HCT116 (cell line): ENCODE results near the gene PLA2G7. TPM values are rescaled to one million over a fixed set of nuclear protein-coding genes. Genes with fewer than 3 reads are reported as not detected.
A peak's percentile ranks its signal among the peaks of the same experiment; 100 is the strongest.

Source experiments
- ATAC-seq: fragments of 200-7000 bp; cut with Tn5 transposase; 2 replicates; pipeline ENCODE4 v1.9.1; 2020; ENCODE audit warnings: mild to moderate bottlenecking, moderate library complexity
- BruUV-seq: library from RNA; stranded (reverse); fragments of 400-500 nt; replicated peaks from 2 replicates; lab custom pipeline; 2021; lab: Mats Ljungman, UMichigan
- CTCF ChIA-PET: fragments of 300-600 bp; sonication (Branson Sonifier 250); formaldehyde crosslinking; loops from one replicate; lab custom pipeline; 2021; ENCODE audit warnings: antibody characterized with exemption; lab: Charles Lee
- POLR2A ChIA-PET: fragments of 300-600, 350-600 bp; sonication (Branson Sonifier 250); formaldehyde crosslinking; loops from one replicate; lab custom pipeline; 2021; ENCODE audit warnings: antibody characterized with exemption; lab: Charles Lee
- RAD21 ChIA-PET, 2 experiments: fragments of 300-600 bp; sonication (Branson Sonifier 250); formaldehyde crosslinking; loops; one replicate each; lab custom pipeline; 2023; ENCODE audit warnings: low total read pairs in 2 of 2; ENCODE audit not compliant: uncharacterized antibody in 2 of 2, unreplicated experiment in 2 of 2, low non-redundant PET in 1 of 2; lab: Charles Lee
- DNase-seq: peaks from one replicate; pipeline ENCODE4 v3.0.0-alpha.2; 2010; ENCODE audit warnings: low read depth, low spot score
- H2AFZ ChIP-seq: fragments of 200-600 bp; shearing (Covaris generic), sonication (generic); 2 replicates; pipeline ENCODE4 v1.6.1; 2017; ENCODE audit warnings: low read depth, mixed run types, mixed read lengths, antibody characterized with exemption, low read length; ENCODE audit not compliant: poor library complexity, severe bottlenecking
- H3K27ac ChIP-seq: 2 replicates; pipeline ENCODE4 v1.5.1; 2012; ENCODE audit warnings: low read depth, low read length
- H3K27me3 ChIP-seq: fragments of 200-600 bp; sonication (generic); 2 replicates; pipeline ENCODE4 v1.6.1; 2016; ENCODE audit warnings: mixed run types, low read length, mixed read lengths; ENCODE audit not compliant: insufficient read depth
- H3K36me3 ChIP-seq, 2 experiments: fragments of 200-500 bp in 1 of 2; fragments of 200-600 bp in 1 of 2; sonication (Bioruptor generic) in 1 of 2; sonication (generic) in 1 of 2; 2 replicates each; pipeline versions ENCODE4 v1.5.1 to v1.6.1; 2014 to 2016; ENCODE audit warnings: low read length in 2 of 2, inconsistent platforms in 1 of 2, mixed read lengths in 1 of 2, mixed run types in 1 of 2; ENCODE audit not compliant: insufficient read depth in 2 of 2, control insufficient read depth in 1 of 2
- H3K4me1 ChIP-seq, 2 experiments: fragments of 200-600 bp in 1 of 2; sonication (generic) in 1 of 2; 2 replicates each; pipeline versions ENCODE4 v1.5.1 to v1.6.1; 2012 to 2017; ENCODE audit warnings: low read length in 2 of 2, inconsistent platforms in 1 of 2, mild to moderate bottlenecking in 1 of 2, mixed read lengths in 1 of 2, mixed run types in 1 of 2, moderate library complexity in 1 of 2; ENCODE audit not compliant: insufficient read depth in 2 of 2, control insufficient read depth in 1 of 2
- H3K4me2 ChIP-seq: fragments of 200-600 bp; sonication (generic); 2 replicates; pipeline ENCODE4 v1.6.1; 2017; ENCODE audit warnings: mixed run types, low read length, mixed read lengths
- H3K4me3 ChIP-seq, 2 experiments: fragments of 200-600 bp in 1 of 2; sonication (generic) in 1 of 2; replicated peaks in 1 of 2; 2 replicates each; pipeline ENCODE4 v1.5.1; 2011 to 2016; ENCODE audit warnings: low read length in 2 of 2, control low read depth in 1 of 2, low read depth in 1 of 2, mild to moderate bottlenecking in 1 of 2, mixed read lengths in 1 of 2, mixed run types in 1 of 2
- H3K79me2 ChIP-seq: fragments of 200-600 bp; sonication (generic); 2 replicates; pipeline ENCODE4 v1.6.1; 2017; ENCODE audit warnings: mild to moderate bottlenecking, mixed run types, low read length, moderate library complexity, mixed read lengths; ENCODE audit not compliant: insufficient read depth
- H3K9ac ChIP-seq: fragments of 200-600 bp; sonication (generic); 2 replicates; pipeline ENCODE4 v1.6.1; 2016; ENCODE audit warnings: low read length, mixed read lengths
- H3K9me2 ChIP-seq: fragments of 200-600 bp; sonication (generic), shearing (Covaris generic); 2 replicates; pipeline ENCODE4 v1.6.1; 2017; ENCODE audit warnings: mixed run types, mild to moderate bottlenecking, moderate library complexity; ENCODE audit not compliant: insufficient read depth
- H3K9me3 ChIP-seq, 2 experiments: fragments of 200-500 bp in 1 of 2; fragments of 200-600 bp in 1 of 2; sonication (Bioruptor generic) in 1 of 2; sonication (generic) in 1 of 2; 2 replicates each; pipeline ENCODE4 v1.6.1; 2014 to 2017; ENCODE audit warnings: low read length in 2 of 2, mixed read lengths in 2 of 2, inconsistent platforms in 1 of 2, low read depth in 1 of 2, mild to moderate bottlenecking in 1 of 2, mixed run types in 1 of 2, moderate library complexity in 1 of 2; ENCODE audit not compliant: control insufficient read depth in 1 of 2, insufficient read depth in 1 of 2
- H4K20me1 ChIP-seq: fragments of 200-600 bp; sonication (generic), shearing (Covaris generic); 2 replicates; pipeline ENCODE4 v1.6.1; 2017; ENCODE audit warnings: mixed run types, mild to moderate bottlenecking, moderate library complexity; ENCODE audit not compliant: insufficient read depth
- CEBPB ChIP-seq: IDR thresholded peaks from 2 replicates; pipeline ENCODE4 v1.6.1; 2012; ENCODE audit warnings: low read depth
- EGR1 ChIP-seq: IDR thresholded peaks from 2 replicates; pipeline ENCODE4 v1.6.1; 2012; ENCODE audit warnings: low read depth
- EZH2phosphoT487 ChIP-seq: fragments of 200-600 bp; IDR thresholded peaks from 2 replicates; pipeline ENCODE4 v1.6.1; 2018; ENCODE audit warnings: antibody characterized with exemption, borderline replicate concordance
- FOSL1 ChIP-seq: IDR thresholded peaks from 2 replicates; pipeline ENCODE4 v1.6.1; 2012; ENCODE audit warnings: low read depth
- JUND ChIP-seq: IDR thresholded peaks from 2 replicates; pipeline ENCODE4 v1.6.1; 2012
- MAX ChIP-seq: IDR thresholded peaks from 2 replicates; pipeline ENCODE4 v1.6.1; 2012
- POLR2A ChIP-seq: IDR thresholded peaks from 2 replicates; pipeline ENCODE4 v1.7.0; 2011; ENCODE audit warnings: borderline replicate concordance; ENCODE audit not compliant: insufficient read depth, insufficient read length; ENCODE audit errors: extremely low read depth
- SRF ChIP-seq: IDR thresholded peaks from 2 replicates; pipeline ENCODE4 v1.6.1; 2012; ENCODE audit warnings: low read depth
- TCF7L2 ChIP-seq: IDR thresholded peaks from 2 replicates; pipeline ENCODE4 v1.7.0; 2011; ENCODE audit warnings: borderline replicate concordance, inconsistent platforms; ENCODE audit not compliant: insufficient read depth, insufficient read length; ENCODE audit errors: extremely low read depth
- YY1 ChIP-seq: IDR thresholded peaks from 2 replicates; pipeline ENCODE4 v1.6.1; 2011; ENCODE audit warnings: low read length, low read depth, moderate library complexity, mild to moderate bottlenecking; ENCODE audit not compliant: insufficient replicate concordance; ENCODE audit errors: extremely low read depth
- ZBTB33 ChIP-seq: IDR thresholded peaks from 2 replicates; pipeline ENCODE4 v1.6.1; 2011; ENCODE audit warnings: mild to moderate bottlenecking, low read length, moderate library complexity; ENCODE audit not compliant: insufficient replicate concordance; ENCODE audit errors: extremely low read depth
- intact Hi-C: fragments of 100-400 bp; cut with micrococcal nuclease; formaldehyde crosslinking; loops from 2 replicates; pipeline ENCODE4 v1.10.0; 2022
- total RNA-seq: library from RNA; stranded (reverse); gene quantifications from one replicate; pipeline ENCODE4 v1.2.1, GENCODE V29; 2021; ENCODE audit not compliant: unreplicated experiment
- TF ChIP-seq, protein P1 (sequence below), 3 experiments: fragments of 200-600 bp in 1 of 3; sonication (generic) in 1 of 3; IDR thresholded peaks in 2 of 3; conservative IDR thresholded peaks in 1 of 3; 2 replicates each; pipeline ENCODE4 v1.5.1; 2012 to 2017; ENCODE audit warnings: low read depth in 2 of 3, low read length in 2 of 3, antibody characterized with exemption in 1 of 3, borderline replicate concordance in 1 of 3, control low read depth in 1 of 3, mild to moderate bottlenecking in 1 of 3, mixed read lengths in 1 of 3, mixed run types in 1 of 3, moderate library complexity in 1 of 3; ENCODE audit not compliant: insufficient read depth in 1 of 3
- TF ChIP-seq, protein P2 (sequence below): IDR thresholded peaks from 2 replicates; pipeline ENCODE4 v1.6.1; 2012; ENCODE audit warnings: low read depth

PLA2G7 gene
- total RNA-seq, 1 experiment from 2014 or later, result 2.8 TPM

DNA sequence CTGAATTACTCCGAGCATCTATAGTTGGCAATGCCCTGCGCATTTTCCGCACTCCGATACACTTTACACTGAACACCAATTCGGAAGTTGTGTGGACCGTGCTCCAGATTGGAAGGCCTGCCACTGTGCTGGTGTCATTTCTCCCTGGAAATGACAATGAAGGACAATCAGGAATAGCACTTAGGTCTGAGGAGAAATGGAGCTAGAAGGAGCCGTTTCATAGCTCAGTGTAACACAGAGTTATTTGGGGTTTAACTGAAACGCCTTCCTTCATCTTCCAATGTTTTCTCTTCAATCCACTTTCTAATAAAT is 501 bp upstream of the PLA2G7 start:
- ChIA-PET CTCF (no interaction called here), POLR2A (no interaction called here)
- H2AFZ ChIP-seq, result peak overlapping the region; percentile 99

GRCh38 chr6:46733341-46733801 is 1.8 kb downstream of the PLA2G7 start:
- H3K79me2 ChIP-seq, result no peaks in the 10 kb centered on the region
- ChIA-PET CTCF (interaction anchor here (1.0 to 1.2 kb wide), 2 partner anchors 15 to 116 kb away, joined by 3 read pairs; no protein-coding TSS in a partner anchor), POLR2A (interaction anchor here (0.7 to 1.5 kb wide), 2 partner anchors 14 to 49 kb away, joined by 3 read pairs; no protein-coding TSS in a partner anchor), RAD21 (no interaction called here)
- H3K36me3 ChIP-seq, result no peaks in the 10 kb centered on the region
- BruUV-seq, result no TSS peak
- H3K27me3 ChIP-seq, result no peaks in the 10 kb centered on the region
- H3K4me2 ChIP-seq, result peak overlapping the region; percentile 98
- H3K9me2 ChIP-seq, result no peaks in the 10 kb centered on the region
- H3K4me1 ChIP-seq, result peaks cover 16 to 32% of the 10 kb centered on the region in 2 experiments
- H3K9ac ChIP-seq, result no peak overlapping the region
- no peaks in the 10 kb centered on the region for H3K9me3 ChIP-seq
- DNase-seq (no peak), ATAC-seq (no peak)
- H2AFZ ChIP-seq, result no peak overlapping the region
- peak overlapping the region; percentile 43; the same call in 1 of the 2 replicates for H3K27ac ChIP-seq
- intact Hi-C loops, result loop anchor here (10.0 kb wide), 1 partner anchor 311 kb away; the partner anchor contains the start of gene ADGRF1
- no peaks in the 10 kb centered on the region for H4K20me1 ChIP-seq
- no peak overlapping the region for H3K4me3 ChIP-seq
- TF ChIP-seq JUND, result no peak
- no peak for TF ChIP-seq ZBTB33
- TF ChIP-seq, protein P1, sequence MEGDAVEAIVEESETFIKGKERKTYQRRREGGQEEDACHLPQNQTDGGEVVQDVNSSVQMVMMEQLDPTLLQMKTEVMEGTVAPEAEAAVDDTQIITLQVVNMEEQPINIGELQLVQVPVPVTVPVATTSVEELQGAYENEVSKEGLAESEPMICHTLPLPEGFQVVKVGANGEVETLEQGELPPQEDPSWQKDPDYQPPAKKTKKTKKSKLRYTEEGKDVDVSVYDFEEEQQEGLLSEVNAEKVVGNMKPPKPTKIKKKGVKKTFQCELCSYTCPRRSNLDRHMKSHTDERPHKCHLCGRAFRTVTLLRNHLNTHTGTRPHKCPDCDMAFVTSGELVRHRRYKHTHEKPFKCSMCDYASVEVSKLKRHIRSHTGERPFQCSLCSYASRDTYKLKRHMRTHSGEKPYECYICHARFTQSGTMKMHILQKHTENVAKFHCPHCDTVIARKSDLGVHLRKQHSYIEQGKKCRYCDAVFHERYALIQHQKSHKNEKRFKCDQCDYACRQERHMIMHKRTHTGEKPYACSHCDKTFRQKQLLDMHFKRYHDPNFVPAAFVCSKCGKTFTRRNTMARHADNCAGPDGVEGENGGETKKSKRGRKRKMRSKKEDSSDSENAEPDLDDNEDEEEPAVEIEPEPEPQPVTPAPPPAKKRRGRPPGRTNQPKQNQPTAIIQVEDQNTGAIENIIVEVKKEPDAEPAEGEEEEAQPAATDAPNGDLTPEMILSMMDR (IDR thresholded peaks at IDR 0.05 in 2 of 3, conservative IDR thresholded peaks at IDR 0.05 in 1 of 3; ENCODE audit: borderline replicate concordance in 1 of 3, insufficient read depth in 1 of 3, low read depth in 2 of 3, low read length in 2 of 3), result no peak
- TF ChIP-seq, protein P2, sequence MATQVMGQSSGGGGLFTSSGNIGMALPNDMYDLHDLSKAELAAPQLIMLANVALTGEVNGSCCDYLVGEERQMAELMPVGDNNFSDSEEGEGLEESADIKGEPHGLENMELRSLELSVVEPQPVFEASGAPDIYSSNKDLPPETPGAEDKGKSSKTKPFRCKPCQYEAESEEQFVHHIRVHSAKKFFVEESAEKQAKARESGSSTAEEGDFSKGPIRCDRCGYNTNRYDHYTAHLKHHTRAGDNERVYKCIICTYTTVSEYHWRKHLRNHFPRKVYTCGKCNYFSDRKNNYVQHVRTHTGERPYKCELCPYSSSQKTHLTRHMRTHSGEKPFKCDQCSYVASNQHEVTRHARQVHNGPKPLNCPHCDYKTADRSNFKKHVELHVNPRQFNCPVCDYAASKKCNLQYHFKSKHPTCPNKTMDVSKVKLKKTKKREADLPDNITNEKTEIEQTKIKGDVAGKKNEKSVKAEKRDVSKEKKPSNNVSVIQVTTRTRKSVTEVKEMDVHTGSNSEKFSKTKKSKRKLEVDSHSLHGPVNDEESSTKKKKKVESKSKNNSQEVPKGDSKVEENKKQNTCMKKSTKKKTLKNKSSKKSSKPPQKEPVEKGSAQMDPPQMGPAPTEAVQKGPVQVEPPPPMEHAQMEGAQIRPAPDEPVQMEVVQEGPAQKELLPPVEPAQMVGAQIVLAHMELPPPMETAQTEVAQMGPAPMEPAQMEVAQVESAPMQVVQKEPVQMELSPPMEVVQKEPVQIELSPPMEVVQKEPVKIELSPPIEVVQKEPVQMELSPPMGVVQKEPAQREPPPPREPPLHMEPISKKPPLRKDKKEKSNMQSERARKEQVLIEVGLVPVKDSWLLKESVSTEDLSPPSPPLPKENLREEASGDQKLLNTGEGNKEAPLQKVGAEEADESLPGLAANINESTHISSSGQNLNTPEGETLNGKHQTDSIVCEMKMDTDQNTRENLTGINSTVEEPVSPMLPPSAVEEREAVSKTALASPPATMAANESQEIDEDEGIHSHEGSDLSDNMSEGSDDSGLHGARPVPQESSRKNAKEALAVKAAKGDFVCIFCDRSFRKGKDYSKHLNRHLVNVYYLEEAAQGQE, result no peak
- no peak for TF ChIP-seq SRF
- no peak for TF ChIP-seq YY1
- TF ChIP-seq POLR2A, result no peak
- TF ChIP-seq EGR1, result no peak
- TF ChIP-seq MAX, result no peak

More for the DNA sequence above, 501 bp upstream of the PLA2G7 start:
- no TSS peak for BruUV-seq
- Histone ChIP-seq H3K36me3 (no peaks in the 10 kb centered on the region), H3K9me2 (no peaks in the 10 kb centered on the region), H3K4me1 (peaks cover 16 to 32% of the 10 kb centered on the region in 2 experiments), H3K79me2 (no peaks in the 10 kb centered on the region), H4K20me1 (no peaks in the 10 kb centered on the region), H3K27ac (peak overlapping the region; percentile 43; the same call in 1 of the 2 replicates), H3K27me3 (no peaks in the 10 kb centered on the region), H3K4me2 (peak overlapping the region; percentile 98), H3K9ac (peak overlapping the region; percentile 64), H3K9me3 (no peaks in the 10 kb centered on the region), H3K4me3 (peak overlapping the region; percentile 45 to 76)
- intact Hi-C loops, result loop anchor here (10.0 kb wide), 1 partner anchor 309 kb away; the partner anchor contains the start of gene ADGRF1
- RAD21 ChIA-PET, result no interaction called here
- DNase-seq (no peak), ATAC-seq (no peak; the same call in 1 of the 2 replicates)
- TF ChIP-seq CEBPB, result no peak
- no peak for TF ChIP-seq SRF
- TF ChIP-seq TCF7L2, result no peak
- TF ChIP-seq EZH2phosphoT487, result no peak
- no peak for TF ChIP-seq FOSL1
